H1 (cell line): ENCODE measurements around the gene CPTP. TPM values are rescaled to one million over a fixed set of nuclear protein-coding genes. Genes with fewer than 3 reads are reported as not detected.

Experiments
- CBX8 ChIP-seq: fragments of 300-800, 300-1000 bp; sonication (generic); IDR thresholded peaks from 2 replicates; pipeline ENCODE4 v1.7.1; 2016; ENCODE audit warnings: low read depth, low read length, borderline replicate concordance
- CTBP2 ChIP-seq: IDR thresholded peaks from 2 replicates; pipeline ENCODE4 v1.7.0; 2011; ENCODE audit warnings: borderline replicate concordance, mild to moderate bottlenecking, moderate library complexity, mixed read lengths, low read length; ENCODE audit not compliant: insufficient read depth, insufficient read length
- FOSL1 ChIP-seq: IDR thresholded peaks from 2 replicates; pipeline ENCODE4 v1.6.1; 2011; ENCODE audit warnings: mild to moderate bottlenecking, low read depth, low read length, moderate library complexity; ENCODE audit not compliant: insufficient read depth
- JUN ChIP-seq: IDR thresholded peaks from 2 replicates; pipeline ENCODE4 v1.6.1; 2011; ENCODE audit warnings: low read depth, mild to moderate bottlenecking, improper control_type of control experiment, low read length
- NRF1 ChIP-seq: IDR thresholded peaks from 2 replicates; pipeline ENCODE4 v1.6.1; 2011; ENCODE audit warnings: mild to moderate bottlenecking, low read depth, low read length, improper control_type of control experiment
- PHF8 ChIP-seq: fragments of 200-600 bp; sonication (generic); conservative IDR thresholded peaks from 2 replicates; pipeline ENCODE4 v1.7.1; 2012; ENCODE audit warnings: low read depth, mild to moderate bottlenecking, inconsistent platforms, low read length, moderate library complexity
- RNF2 ChIP-seq: fragments of 200-900, 300-1000 bp; sonication (generic); IDR thresholded peaks from 2 replicates; pipeline ENCODE4 v1.7.1; 2016; ENCODE audit warnings: borderline replicate concordance, low read depth, mild to moderate bottlenecking, antibody characterized with exemption, low read length; ENCODE audit not compliant: poor library complexity, severe bottlenecking; ENCODE audit errors: missing control alignments
- TAF7 ChIP-seq: optimal IDR thresholded peaks from 2 replicates; pipeline ENCODE3; 2011; ENCODE audit warnings: low read depth, mild to moderate bottlenecking, inconsistent platforms, low read length, moderate library complexity, borderline replicate concordance
- polyA plus RNA-seq, 7 experiments: library from polyadenylated mRNA; depleted of rRNA in 3 of 7; stranded (reverse) in 5 of 7; unstranded in 2 of 7; fragments of >200 nt in 5 of 7; fragments of 200-250 nt in 2 of 7; gene quantifications; 1 replicate in 5 of 7; 2 replicates in 1 of 7; 4 replicates in 1 of 7; pipeline versions ENCODE4 v1.2.1 to v1.2.3, GENCODE V29; 2011 to 2013; ENCODE audit warnings: missing spikeins in 2 of 7, mixed read lengths in 2 of 7
- total RNA-seq: library from RNA; stranded (reverse); fragmentation: NEBNext Ultra II Directional; extraction: Animal tissue kit (Norgen Biotek cat#: 25700); gene quantifications from 2 replicates; pipeline ENCODE4 v1.2.1, GENCODE V29; 2021

CPTP gene
- total and polyA plus RNA-seq, 2 of the 8 experiments (the other 6 are each of a cell fraction or from before 2014, with no cell fraction given) = 8.1 to 10.6 TPM

DNA sequence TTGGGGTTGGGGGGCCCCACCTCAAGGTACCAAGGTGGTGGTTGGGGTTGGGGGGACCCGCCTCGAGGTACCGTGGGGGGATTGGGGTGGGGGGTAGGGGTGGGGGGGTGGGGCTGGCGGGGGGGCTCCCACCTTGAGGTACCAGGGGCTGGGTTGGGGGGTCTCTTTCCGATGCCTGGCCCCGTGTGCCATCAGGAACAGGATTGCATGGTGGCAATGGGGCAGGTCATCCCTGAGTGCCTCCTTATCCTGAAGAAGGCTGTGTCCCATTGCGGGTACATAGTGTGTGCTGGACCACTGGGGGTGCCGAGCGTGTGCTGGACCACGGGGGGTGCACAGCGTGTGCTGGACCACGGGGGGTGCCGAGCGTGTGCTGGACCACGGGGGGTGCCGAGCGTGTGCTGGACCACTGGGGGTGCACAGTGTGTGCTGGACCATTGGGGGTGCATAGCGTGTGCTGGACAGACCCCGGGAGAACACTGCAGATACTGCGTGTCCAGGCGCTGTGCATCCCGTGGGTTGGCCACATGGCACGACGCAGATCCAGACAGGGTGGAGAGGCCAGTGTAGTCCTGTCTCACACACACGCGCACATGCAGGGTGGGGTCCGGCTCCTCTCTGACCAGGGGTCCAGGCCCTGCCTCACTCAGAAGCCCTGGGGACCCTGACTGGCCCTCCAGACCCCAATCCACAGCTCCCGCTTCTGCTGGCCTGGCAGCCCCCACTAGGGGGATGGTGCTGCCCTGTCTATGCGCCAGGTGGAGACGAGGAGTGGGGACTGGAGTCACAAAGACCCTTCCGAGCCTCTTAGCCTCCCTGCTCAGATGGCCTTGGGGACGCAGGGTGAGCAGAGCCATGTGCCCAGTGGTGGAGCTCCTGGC lies 40.1 kb upstream of the CPTP start (continued):
- TF ChIP-seq CTBP2 (no peak), JUN (no peak), RNF2 (no peak), PHF8 (no peak), FOSL1 (no peak), NRF1 (no peak), TAF7 (no peak), CBX8 (no peak)
- TF ChIP-seq, all 59 proteins: peak for 0
